Liver (tissue), 9 donors: ENCODE measurements around the gene IL18BP. TPM values are rescaled to one million over a fixed set of nuclear protein-coding genes. Genes with fewer than 3 reads are reported as not detected.
A peak's percentile ranks its signal among the peaks of the same experiment; 100 is the strongest.

ENCODE experiments used
- DNase-seq: peaks from one replicate; pipeline ENCODE4 v3.0.0-alpha.2; 2017; ENCODE audit warnings: low spot score
- H3K27ac ChIP-seq, 2 donors: one replicate each; pipeline ENCODE4 v1.7.0; 2013; ENCODE audit warnings: inconsistent platforms in 2 of 2, low read length in 2 of 2, control low read depth in 1 of 2, low read depth in 1 of 2, mild to moderate bottlenecking in 1 of 2
- H3K27me3 ChIP-seq, 4 donors: one replicate each; pipeline versions ENCODE4 v1.6.1 to v1.7.0; 2013; ENCODE audit warnings: low read length in 3 of 4, inconsistent platforms in 1 of 4, mild to moderate bottlenecking in 1 of 4, moderate library complexity in 1 of 4; ENCODE audit not compliant: control insufficient read depth in 4 of 4, insufficient read depth in 4 of 4
- H3K36me3 ChIP-seq, 4 donors: one replicate each; pipeline versions ENCODE4 v1.6.1 to v1.7.0; 2013; ENCODE audit warnings: low read length in 3 of 4, mild to moderate bottlenecking in 3 of 4, low read depth in 1 of 4, moderate library complexity in 1 of 4; ENCODE audit not compliant: control insufficient read depth in 4 of 4, insufficient read depth in 3 of 4
- H3K4me1 ChIP-seq, 4 donors: one replicate each; pipeline versions ENCODE4 v1.6.1 to v1.7.0; 2013; ENCODE audit warnings: low read length in 3 of 4, mild to moderate bottlenecking in 3 of 4, moderate library complexity in 1 of 4; ENCODE audit not compliant: control insufficient read depth in 4 of 4, insufficient read depth in 4 of 4
- H3K4me3 ChIP-seq, 3 donors: one replicate each; pipeline versions ENCODE4 v1.6.1 to v1.7.0; 2013; ENCODE audit warnings: low read length in 3 of 3, control low read depth in 1 of 3, low read depth in 1 of 3, mild to moderate bottlenecking in 1 of 3
- H3K9ac ChIP-seq, 2 donors: one replicate each; pipeline ENCODE4 v1.7.0; 2013; ENCODE audit warnings: low read length in 2 of 2, mild to moderate bottlenecking in 2 of 2, moderate library complexity in 2 of 2, control low read depth in 1 of 2, low read depth in 1 of 2
- H3K9me3 ChIP-seq, 4 donors: one replicate each; pipeline versions ENCODE4 v1.6.1 to v1.7.0; 2013; ENCODE audit warnings: low read length in 3 of 4; ENCODE audit not compliant: control insufficient read depth in 4 of 4
- EGR1 ChIP-seq, 2 donors: IDR thresholded peaks; 2 replicates each; pipeline ENCODE4 v1.6.1; 2016 to 2018; ENCODE audit warnings: antibody characterized with exemption in 2 of 2, low read depth in 2 of 2
- FOXA2 ChIP-seq: IDR thresholded peaks from 2 replicates; pipeline ENCODE4 v1.6.1; 2016; ENCODE audit warnings: antibody characterized with exemption
- GABPA ChIP-seq, 2 donors: IDR thresholded peaks in 1 of 2; conservative IDR thresholded peaks in 1 of 2; 2 replicates each; pipeline ENCODE4 v1.6.1; 2016; ENCODE audit warnings: antibody characterized with exemption in 2 of 2, mild to moderate bottlenecking in 1 of 2, moderate library complexity in 1 of 2
- HNF4A ChIP-seq, 2 donors: conservative IDR thresholded peaks; 2 replicates each; pipeline ENCODE4 v1.6.1; 2016; ENCODE audit warnings: antibody characterized with exemption in 2 of 2, mild to moderate bottlenecking in 2 of 2
- HNF4G ChIP-seq: IDR thresholded peaks from 2 replicates; pipeline ENCODE4 v1.6.1; 2016; ENCODE audit warnings: antibody characterized with exemption
- NR2F2 ChIP-seq: IDR thresholded peaks from 2 replicates; pipeline ENCODE4 v1.6.1; 2016; ENCODE audit warnings: antibody characterized with exemption
- RAD21 ChIP-seq, 2 donors: IDR thresholded peaks; 2 replicates each; pipeline ENCODE4 v1.6.1; 2016; ENCODE audit warnings: antibody characterized with exemption in 2 of 2, mild to moderate bottlenecking in 2 of 2
- SP1 ChIP-seq: IDR thresholded peaks from 2 replicates; pipeline ENCODE4 v1.6.1; 2018; ENCODE audit warnings: antibody characterized with exemption, mild to moderate bottlenecking
- TAF1 ChIP-seq: conservative IDR thresholded peaks from 2 replicates; pipeline ENCODE4 v1.6.1; 2016; ENCODE audit warnings: antibody characterized with exemption, mild to moderate bottlenecking
- ZBTB33 ChIP-seq: IDR thresholded peaks from 2 replicates; pipeline ENCODE4 v1.6.1; 2016; ENCODE audit warnings: antibody characterized with exemption
- WGBS: extraction: QIAGEN DNeasy Blood & Tissue Kit; methylation state at CpG from one replicate; pipeline ENCODE4 v1.1.7; 2013; 5-methylcytosine and 5-hydroxymethylcytosine counted together
- polyA plus RNA-seq, 2 donors: library from polyadenylated mRNA; stranded (reverse) in 1 of 2; unstranded in 1 of 2; fragments of 200-250 nt in 1 of 2; fragments of >200 nt in 1 of 2; fragmentation: Nextera tagmentation in 1 of 2; extraction: Ambion mirVana in 1 of 2; gene quantifications; one replicate each; pipeline versions ENCODE4 v1.2.1 to v1.2.3, GENCODE V29; 2013 to 2015
- total RNA-seq, 2 donors: library from RNA; depleted of rRNA; stranded (reverse); fragments of >200 nt; gene quantifications; one replicate each; pipeline ENCODE4 v1.2.3, GENCODE V29; 2014
- TF ChIP-seq, protein P1 (sequence below): IDR thresholded peaks from 2 replicates; pipeline ENCODE4 v1.6.1; 2016; ENCODE audit warnings: antibody characterized with exemption
- donor health status: healthy.
- donor health status: healthy.
- donor health status: healthy.
- donor health status: healthy.
- donor health status: healthy.

The IL18BP gene
- total and polyA plus RNA-seq, 4 donors = 2.4 to 6.3 (median 4.3) TPM

DNA sequence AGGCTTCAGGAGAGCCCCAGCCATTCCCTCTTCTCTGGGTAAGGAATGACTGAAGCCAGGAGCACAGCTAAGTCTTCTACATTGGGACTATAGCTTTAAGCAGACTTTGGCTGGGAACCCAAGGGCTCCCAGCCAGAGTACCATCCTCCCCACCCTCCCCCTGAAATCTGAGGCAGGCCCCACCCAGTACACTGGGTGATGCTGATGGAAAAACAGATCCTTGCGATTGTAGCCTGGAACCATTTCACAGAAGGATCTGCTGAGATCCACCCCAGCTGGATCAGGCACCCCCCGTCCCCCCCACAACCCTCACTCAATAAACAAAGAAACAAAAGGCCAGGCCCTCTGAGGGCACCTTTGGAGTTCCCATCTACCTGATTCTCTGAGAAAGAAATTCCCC, 39.8 kb downstream of the IL18BP start:
- no peak overlapping the region for H3K9ac ChIP-seq
- TF ChIP-seq ZBTB33 (no peak), HNF4A (conservative IDR thresholded peaks at IDR 0.05) (no peak), GABPA (IDR thresholded peaks at IDR 0.05 in 1 of 2, conservative IDR thresholded peaks at IDR 0.05 in 1 of 2) (no peak), FOXA2 (no peak), RAD21 (IDR thresholded peaks at IDR 0.05) (no peak)
- TF ChIP-seq, protein P1, sequence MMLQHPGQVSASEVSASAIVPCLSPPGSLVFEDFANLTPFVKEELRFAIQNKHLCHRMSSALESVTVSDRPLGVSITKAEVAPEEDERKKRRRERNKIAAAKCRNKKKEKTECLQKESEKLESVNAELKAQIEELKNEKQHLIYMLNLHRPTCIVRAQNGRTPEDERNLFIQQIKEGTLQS = no peak

GRCh38 chr11:72039031-72039855, 40.5 kb downstream of the IL18BP start:
- TF ChIP-seq EGR1 (IDR thresholded peaks at IDR 0.05; ENCODE audit: low read depth in 2 of 2) (no peak), HNF4G (no peak), NR2F2 (no peak), HNF4A (conservative IDR thresholded peaks at IDR 0.05) (no peak), ZBTB33 (no peak), GABPA (IDR thresholded peaks at IDR 0.05 in 1 of 2, conservative IDR thresholded peaks at IDR 0.05 in 1 of 2) (no peak), SP1 (no peak), FOXA2 (no peak), TAF1 (no peak)
- Histone ChIP-seq H3K9me3 (no peaks in the 10 kb centered on the region), H3K27ac (peak overlapping the region; percentile 90 to 95), H3K36me3 (peaks cover 0 to 3% (median 1%) of the 10 kb centered on the region in 4 donors), H3K4me3 (peak overlapping the region in 2 of 3 donors; percentile 56 to 87), H3K9ac (peak overlapping the region; percentile 52 to 66), H3K27me3 (no peaks in the 10 kb centered on the region), H3K4me1 (peaks cover 10 to 34% (median 24%) of the 10 kb centered on the region in 4 donors)
- DNase-seq = no peak
- 50% methylated on average over 5 of the region's 5 CpGs for WGBS

More for the DNA sequence above, 39.8 kb downstream of the IL18BP start:
- no peak for DNase-seq
- Histone ChIP-seq H3K36me3 (peaks cover 0 to 7% (median 5%) of the 10 kb centered on the region in 4 donors), H3K27me3 (no peaks in the 10 kb centered on the region), H3K27ac (peak overlapping the region; percentile 90 to 95), H3K9me3 (no peaks in the 10 kb centered on the region), H3K4me1 (peaks cover 10 to 34% (median 24%) of the 10 kb centered on the region in 4 donors), H3K4me3 (no peak overlapping the region)
- 33% methylated on average over 2 of the region's 2 CpGs for WGBS

GRCh38 chr11:72039856-72040401, 41.2 kb downstream of the IL18BP start:
- WGBS = 7% methylated on average over 6 of the region's 6 CpGs
- no peaks in the 10 kb centered on the region for H3K27me3 ChIP-seq
- peaks cover 10 to 34% (median 24%) of the 10 kb centered on the region in 4 donors for H3K4me1 ChIP-seq
- DNase-seq = no peak
- H3K9me3 ChIP-seq = no peaks in the 10 kb centered on the region
- H3K4me3 ChIP-seq = peak overlapping the region; percentile 56 to 87 (median 62)
- H3K27ac ChIP-seq = peak overlapping the region; percentile 90 to 95
- H3K36me3 ChIP-seq = peaks cover 0 to 2% (median 0%) of the 10 kb centered on the region in 4 donors
- peak overlapping the region; percentile 64 to 66 for H3K9ac ChIP-seq
- TF ChIP-seq NR2F2 = no peak
- peak in 1 of 2 donors; percentile 19 for TF ChIP-seq HNF4A (conservative IDR thresholded peaks at IDR 0.05)
